ENCODE results near the gene RAET1E.

DNA sequence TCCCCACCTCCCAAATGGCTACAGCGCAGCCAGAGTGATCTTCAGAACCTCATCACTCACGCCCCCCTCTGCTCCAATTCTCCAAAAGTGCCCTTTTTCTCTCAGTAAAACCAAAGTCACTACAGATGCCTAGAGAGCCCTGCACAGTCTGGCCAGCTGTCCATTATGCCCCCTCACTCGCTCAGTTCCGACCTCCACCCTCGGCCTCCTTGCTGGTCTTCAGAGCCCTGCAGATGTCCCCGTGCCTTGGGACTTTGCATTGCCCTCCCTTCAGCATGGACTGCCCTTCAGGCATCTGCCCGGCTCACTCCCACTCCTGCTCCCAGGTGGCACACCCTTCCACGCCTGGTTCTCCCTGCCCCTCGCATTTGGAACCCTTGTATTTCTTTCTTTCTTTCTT lies 1.1 kb upstream of the RAET1E start:
- TF ChIP-seq, protein P1, sequence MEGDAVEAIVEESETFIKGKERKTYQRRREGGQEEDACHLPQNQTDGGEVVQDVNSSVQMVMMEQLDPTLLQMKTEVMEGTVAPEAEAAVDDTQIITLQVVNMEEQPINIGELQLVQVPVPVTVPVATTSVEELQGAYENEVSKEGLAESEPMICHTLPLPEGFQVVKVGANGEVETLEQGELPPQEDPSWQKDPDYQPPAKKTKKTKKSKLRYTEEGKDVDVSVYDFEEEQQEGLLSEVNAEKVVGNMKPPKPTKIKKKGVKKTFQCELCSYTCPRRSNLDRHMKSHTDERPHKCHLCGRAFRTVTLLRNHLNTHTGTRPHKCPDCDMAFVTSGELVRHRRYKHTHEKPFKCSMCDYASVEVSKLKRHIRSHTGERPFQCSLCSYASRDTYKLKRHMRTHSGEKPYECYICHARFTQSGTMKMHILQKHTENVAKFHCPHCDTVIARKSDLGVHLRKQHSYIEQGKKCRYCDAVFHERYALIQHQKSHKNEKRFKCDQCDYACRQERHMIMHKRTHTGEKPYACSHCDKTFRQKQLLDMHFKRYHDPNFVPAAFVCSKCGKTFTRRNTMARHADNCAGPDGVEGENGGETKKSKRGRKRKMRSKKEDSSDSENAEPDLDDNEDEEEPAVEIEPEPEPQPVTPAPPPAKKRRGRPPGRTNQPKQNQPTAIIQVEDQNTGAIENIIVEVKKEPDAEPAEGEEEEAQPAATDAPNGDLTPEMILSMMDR (conservative IDR thresholded peaks at IDR 0.05) = no peak
- no peak for TF ChIP-seq ZFX (IDR thresholded peaks at IDR 0.05)
